ENCODE data around the gene SLC49A4.

The SLC49A4 gene

DNA sequence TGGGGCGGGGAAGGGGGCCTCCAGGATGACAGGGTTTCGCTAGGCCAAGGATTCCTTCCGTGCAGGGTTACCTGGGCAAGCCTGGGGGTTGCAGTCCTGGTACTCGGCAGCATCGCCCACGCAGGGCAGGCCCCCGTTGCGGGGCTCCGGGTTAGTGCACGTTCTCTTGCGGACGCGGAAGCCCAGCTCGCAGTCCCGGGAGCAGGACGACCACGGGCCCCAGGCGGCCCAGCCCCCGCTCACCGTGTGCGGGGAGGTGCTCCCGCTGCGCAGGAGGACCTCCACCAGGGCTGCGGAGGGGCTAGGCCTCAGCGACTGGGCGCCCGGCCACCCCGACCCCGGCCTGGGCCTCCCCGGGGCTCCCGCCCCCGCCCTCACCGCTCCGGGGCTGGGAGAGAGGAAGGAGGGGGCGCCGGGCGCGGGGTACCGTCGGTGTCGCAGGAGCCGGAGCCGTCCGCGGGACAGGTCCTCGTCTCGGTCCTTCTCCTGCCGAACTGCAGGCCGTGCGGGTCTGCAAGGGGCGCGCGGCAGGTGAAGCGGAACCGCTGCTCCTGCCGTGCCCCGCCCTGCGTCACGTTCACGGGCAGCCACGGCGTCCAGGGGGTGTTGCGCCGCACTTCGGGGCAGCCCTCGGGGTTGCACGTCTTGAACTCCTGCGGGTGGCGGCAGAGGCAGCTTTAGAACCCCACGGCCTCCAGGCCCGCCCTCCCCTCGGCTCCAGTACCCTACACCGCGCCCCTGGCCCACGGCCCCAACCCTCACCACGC lies 118.1 kb downstream of the SLC49A4 start:
- no peak for DNase-seq

GRCh38 chr3:122913539-122914100 lies 118.8 kb downstream of the SLC49A4 start:
- DNase-seq, result no peak

- DNase-seq, result no peak
Measured at GRCh38 chr3:122915300-122916055, 120.6 kb downstream of the SLC49A4 start.

DNA sequence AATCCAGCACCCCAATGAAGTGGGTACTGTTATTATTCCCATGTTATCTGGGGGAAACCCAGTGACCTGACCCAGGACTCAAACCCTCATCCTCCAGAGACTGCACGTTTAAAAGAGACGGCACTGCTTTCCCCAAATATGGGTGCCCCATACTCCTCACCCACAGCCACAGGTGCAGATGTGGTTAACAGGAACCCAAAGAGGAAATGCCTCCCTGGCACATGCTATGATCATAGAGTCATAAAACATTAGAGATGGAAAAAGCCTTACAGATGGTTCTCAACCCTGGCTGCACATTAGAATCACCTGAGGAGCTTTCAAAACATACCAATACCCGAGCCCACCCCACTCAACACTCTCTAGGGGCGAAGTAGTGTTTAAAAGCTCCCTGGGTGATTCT lies 121.2 kb downstream of the SLC49A4 start:
- DNase-seq, result no peak

DNA sequence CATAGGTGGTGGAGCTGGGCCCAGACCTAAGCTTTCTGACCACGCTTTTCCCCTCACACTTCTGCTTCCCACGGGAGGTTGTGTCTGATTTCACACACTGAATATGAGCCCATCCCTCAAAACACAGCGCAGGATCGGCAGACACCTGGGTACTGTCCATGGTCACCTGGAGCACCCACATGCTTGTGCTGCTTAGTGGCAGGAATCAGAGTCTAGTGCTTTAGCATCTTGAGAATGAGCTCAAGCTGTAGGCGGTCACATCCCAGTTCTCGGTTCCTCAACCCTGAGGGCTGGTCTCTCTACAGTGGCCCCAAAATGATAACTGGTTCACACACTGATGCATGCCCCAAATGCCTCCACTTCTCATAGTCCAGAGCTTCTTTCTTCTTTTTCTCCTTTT lies 121.7 kb downstream of the SLC49A4 start:
- DNase-seq, result no peak

GRCh38 chr3:122917412-122917811 lies 122.5 kb downstream of the SLC49A4 start:
- DNase-seq, result no peak

- DNase-seq, result no peak
Measured at GRCh38 chr3:122918576-122919290, 123.9 kb downstream of the SLC49A4 start.

GRCh38 chr3:122919291-122919610 lies 124.4 kb downstream of the SLC49A4 start:
- DNase-seq, result no peak

- no peak for DNase-seq
Measured at GRCh38 chr3:122920986-122921385, 126.1 kb downstream of the SLC49A4 start.

DNA sequence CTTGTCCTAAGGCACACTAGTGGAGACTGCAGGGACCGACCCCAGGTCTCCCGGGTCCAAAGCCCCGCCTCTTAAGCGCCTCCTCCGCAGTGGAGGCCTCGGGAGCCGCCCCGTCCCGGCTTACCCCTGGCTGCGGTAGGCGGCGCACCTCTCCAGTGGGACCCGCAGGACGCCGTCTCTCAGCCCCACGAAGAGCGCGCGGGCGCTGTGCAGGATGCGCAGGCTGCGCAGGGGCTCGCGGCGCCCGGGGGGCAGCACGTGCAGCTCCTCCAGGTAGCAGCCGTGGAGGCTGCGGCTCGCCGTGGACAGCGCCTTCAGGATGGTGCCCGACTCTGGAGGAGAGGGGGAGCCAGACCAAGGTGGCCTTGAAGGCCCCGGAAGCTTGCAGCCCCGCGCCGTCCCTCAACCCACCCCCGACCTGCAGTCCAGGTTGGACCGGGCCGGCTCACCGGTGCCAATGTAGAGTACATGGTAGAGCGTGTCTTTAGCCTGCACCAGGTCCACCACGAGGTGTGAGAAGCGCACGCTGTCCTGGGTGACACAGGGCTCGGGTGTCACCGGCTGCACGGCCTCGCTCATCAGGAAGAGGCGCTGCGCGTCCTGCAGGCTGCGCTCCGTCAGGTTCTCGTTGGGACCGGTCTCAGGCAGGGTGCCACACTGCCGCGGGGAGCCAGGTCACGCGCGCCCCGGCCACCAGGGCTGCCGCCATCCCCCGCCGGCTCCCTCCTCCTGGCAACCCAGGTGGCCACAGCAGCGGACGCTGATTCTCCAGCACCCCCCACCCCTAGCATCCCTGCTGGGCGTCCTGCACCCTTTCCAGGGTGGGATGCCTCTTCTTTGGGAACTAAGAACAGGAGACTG lies 127.2 kb downstream of the SLC49A4 start:
- peak; percentile 68 for DNase-seq

GRCh38 chr3:122923611-122924010 lies 128.7 kb downstream of the SLC49A4 start:
- no peak for DNase-seq

DNA sequence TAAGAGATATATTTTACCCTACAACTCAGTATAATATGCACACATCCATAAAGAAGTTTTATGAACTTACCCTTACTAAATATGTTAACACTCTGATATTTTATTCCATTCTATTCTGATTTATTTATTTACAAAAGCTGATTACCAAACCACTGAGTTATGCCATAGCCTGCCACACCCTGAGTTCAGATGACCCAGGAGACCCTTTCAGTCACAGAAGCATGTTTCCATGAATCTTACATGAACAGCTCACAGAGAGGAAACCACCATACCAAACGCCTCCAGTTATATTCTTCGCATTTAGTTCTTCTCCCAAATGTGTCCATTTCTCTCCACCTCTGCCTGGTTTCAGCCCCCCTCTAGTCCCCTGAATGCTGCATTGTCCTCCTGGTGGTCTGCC lies 129.2 kb downstream of the SLC49A4 start:
- DNase-seq, result no peak

- DNase-seq, result no peak
Measured at GRCh38 chr3:122925756-122926155, 130.9 kb downstream of the SLC49A4 start.

DNA sequence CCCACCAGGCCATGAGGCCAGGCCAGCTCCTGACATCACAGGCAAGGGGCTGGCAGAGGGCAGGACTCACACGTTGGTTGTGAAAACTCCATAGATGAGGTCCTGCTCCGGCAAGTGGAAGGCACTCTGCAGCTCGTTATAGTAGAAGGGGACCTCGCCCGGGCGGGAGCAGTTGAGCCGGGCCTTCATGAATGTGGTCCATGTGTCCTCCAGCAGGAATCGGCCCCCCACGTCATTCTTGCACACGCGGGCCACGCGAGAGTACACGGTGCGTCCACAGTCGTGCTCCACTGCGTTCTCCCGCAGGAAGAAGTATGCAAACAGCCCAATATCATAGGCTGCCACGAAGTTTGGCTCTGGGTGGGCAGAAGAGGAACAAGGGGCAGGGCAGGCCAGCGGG lies 131.5 kb downstream of the SLC49A4 start:
- no peak for DNase-seq

DNA sequence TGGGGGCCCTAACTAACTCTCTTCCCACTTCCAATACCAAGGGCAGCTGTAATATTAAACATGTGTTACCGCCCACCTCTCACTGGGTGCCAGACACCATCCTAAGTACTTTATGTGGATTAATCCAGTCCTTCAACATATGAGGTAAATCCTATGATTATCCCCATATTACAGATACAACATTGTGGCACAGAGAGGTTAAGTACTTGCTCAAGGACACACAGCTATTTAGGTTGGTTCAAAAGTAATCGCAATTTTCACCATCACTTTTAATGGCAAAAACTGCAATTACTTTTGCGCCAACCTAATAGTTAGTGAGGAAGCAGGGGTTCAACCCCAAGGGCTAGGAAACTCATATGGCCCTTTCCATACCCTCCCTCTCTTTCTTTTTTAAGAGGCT lies 131.9 kb downstream of the SLC49A4 start:
- DNase-seq, result no peak

- no peak for DNase-seq
Measured at GRCh38 chr3:122927726-122928125, 132.9 kb downstream of the SLC49A4 start.

DNA sequence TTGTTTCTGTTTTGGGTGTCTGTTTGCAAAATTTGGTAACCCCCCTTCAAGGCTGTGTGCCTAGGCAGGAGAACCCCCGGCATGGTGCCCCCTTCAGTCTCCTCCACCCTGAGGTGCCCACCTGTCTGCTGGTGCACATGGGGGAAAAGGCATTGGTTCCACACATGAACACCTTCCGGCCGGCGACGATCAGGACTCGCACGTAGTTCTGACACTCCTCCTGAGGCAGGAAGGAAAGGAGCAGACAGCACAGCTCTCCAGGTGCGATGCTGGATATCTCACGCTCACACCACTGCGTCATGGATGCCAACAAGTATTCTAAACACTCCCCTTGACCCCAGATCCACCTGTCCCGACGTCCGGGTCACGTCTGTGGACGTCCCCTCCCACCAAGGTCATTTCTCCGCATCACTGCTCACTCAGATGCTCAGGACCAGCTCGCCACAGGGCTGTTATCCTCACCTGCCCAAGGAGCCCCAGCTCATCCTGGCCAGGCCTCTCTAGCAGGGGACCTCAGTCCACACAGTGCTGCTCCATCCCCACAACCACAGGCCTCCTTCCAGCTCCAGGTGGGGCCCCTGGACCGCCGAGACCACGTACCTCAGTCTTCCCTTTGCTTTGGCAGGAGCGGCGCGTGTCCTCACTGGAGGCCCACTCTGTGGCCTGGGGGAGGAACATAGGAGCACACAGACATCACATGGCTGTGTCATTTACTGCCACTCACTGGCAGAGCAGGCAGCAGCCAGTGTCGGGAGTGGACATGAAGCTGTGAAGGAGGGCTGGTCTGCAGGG lies 133.7 kb downstream of the SLC49A4 start:
- DNase-seq, result no peak

GRCh38 chr3:122929188-122930062 lies 134.6 kb downstream of the SLC49A4 start:
- DNase-seq, result no peak

GRCh38 chr3:122930063-122930997 lies 135.5 kb downstream of the SLC49A4 start:
- DNase-seq, result no peak

All from NCI-H1105 treated with DMSO at 0.1 percent for 48 hours (cell line).